Smooth muscle cell of the brain vasculature (primary cell): ENCODE measurements around the gene PFKFB3.
"Not testable (repeated sequence)": the region's sequence is repeated elsewhere in the genome, so short reads cannot be mapped to it uniquely, and the experiment has no call there.

Experiments
- DNase-seq: peaks from one replicate; pipeline ENCODE4 v3.0.0-alpha.2; 2012; ENCODE audit warnings: low read depth, low spot score

PFKFB3 gene

GRCh38 chr10:6202098-6202683, 541 bp upstream of the PFKFB3 start:
- no peak for DNase-seq

GRCh38 chr10:6203331-6204062, 765 bp downstream of the PFKFB3 start:
- DNase-seq, result no peak

- no peak for DNase-seq
Observed at GRCh38 chr10:6204063-6204340, 1.3 kb downstream of the PFKFB3 start.

- DNase-seq, result no peak
Observed at GRCh38 chr10:6204341-6205191, 1.8 kb downstream of the PFKFB3 start.

GRCh38 chr10:6206486-6206885, 3.8 kb downstream of the PFKFB3 start:
- DNase-seq, result not testable (repeated sequence)

- no peak for DNase-seq
Observed at GRCh38 chr10:6207658-6208057, 4.9 kb downstream of the PFKFB3 start.

DNA sequence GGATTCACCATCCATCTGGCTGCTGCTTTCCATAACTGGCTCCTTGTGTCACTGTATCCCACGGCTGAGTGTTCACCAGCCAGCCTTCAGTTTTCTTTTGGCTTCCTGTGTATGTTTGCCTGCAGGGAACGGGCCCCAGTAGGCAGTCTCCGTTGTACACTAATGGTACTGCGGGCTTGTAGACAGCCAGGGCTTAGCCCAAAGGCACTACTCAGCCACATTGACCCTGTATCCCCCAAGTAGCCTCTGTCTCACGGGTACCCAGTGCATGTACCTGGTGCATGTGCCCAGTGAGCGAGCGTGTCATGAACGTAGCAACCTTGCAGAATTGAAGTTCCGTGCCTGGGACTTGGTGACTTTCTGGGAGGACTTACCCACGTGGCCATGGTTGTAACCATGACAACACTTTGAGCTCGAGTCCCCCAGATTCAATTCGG, 6.1 kb downstream of the PFKFB3 start:
- DNase-seq, result no peak

DNA sequence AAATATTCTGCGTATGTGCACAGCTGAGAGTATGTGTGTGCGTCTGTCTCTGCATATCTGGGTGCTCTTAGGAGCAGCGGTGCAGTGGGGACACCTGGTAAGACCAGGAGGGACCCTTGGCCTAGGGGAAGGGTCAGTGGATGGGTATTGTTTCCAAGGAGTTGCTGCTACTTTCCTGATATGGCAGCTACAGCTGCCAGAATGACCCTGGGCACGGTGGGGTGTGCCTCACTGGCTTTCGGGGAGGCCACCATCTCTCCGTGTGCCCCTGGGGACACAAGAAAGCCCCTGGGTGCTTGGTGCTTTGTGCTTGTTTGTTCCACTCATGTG, 8.6 kb downstream of the PFKFB3 start:
- no peak for DNase-seq

GRCh38 chr10:6211671-6212635, 9.2 kb downstream of the PFKFB3 start:
- DNase-seq, result no peak

DNA sequence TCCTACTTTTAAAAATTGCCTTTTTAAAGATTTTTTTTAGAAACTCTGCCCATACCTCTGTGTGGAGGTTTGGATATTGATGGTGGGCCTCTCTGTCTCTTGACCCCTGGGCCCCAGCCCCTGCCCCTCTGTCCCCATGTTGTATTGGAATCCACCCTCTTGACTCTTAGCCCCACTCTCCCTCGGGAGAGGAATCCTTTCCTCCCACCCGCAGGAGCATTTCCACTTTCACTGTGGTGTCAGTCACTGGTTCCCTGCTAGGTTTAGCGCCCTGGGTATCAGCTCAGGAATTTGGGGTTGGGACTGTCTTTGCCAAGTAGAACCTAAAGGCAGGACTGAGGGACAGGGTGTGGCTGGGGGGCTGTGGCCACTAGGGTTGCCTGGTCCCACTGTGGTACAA, 10.1 kb downstream of the PFKFB3 start:
- no peak for DNase-seq

- no peak for DNase-seq
Observed at GRCh38 chr10:6213257-6213905, 10.6 kb downstream of the PFKFB3 start.

- no peak for DNase-seq
Observed at GRCh38 chr10:6213908-6214307, 11.2 kb downstream of the PFKFB3 start.

DNA sequence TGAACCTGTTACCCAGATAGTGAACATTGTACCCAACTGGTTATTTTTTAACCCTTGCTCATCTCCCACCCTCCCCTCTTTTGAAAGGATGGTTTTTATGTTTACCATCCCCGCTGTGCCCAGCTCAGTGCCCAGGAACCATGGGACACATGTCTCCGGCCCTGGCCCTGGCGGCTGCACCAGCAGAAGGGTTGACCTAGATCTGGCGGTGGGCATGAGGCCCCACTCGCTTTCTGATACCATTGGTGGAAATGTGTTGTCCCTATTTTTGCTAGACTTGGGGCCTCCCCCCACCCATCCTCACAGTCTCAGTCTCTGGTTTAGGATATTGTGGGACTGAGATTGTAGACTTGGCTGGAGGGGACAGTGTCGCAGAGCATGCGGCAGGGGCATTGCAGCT, 11.9 kb downstream of the PFKFB3 start:
- DNase-seq, result no peak

DNA sequence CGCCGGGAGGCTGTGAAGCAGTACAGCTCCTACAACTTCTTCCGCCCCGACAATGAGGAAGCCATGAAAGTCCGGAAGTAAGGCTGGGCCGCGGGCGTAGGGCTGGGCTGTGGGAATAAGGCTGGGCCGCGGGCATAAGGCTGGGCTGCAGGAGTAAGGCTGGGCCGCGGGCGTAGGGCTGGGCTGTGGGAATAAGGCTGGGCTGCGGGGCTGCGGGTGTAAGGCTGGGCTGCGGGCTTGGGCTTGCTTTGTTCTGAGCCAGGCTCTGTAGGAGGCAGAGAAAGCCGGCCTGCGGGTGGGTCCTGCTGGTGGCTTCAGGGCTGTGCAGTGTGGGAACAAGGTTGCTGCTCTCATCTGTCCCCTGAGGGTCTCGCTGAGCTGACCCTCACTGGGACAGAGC, 12.5 kb downstream of the PFKFB3 start:
- no peak for DNase-seq

- DNase-seq, result no peak
Observed at GRCh38 chr10:6215683-6216484, 13.2 kb downstream of the PFKFB3 start.

- no peak for DNase-seq
Observed at GRCh38 chr10:6216916-6217315, 14.2 kb downstream of the PFKFB3 start.

DNA sequence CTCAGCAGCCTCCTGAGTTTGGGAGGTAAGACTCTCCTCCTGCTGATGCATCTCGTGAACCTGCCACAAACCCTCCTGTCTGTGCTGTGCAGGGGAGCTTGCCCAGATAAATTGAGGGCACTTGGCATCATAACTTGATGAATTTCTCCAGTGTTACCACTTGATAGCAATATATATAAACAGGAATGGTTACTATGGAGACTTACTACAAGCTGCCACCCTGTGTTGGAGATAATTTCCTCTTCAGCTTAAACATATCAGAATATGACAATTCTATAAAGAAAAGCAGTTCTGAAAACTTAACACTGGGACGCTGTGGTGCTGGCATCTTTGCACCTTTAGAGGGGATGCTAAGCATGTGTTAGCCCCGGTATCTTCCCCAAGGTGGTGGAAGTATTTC, 14.9 kb downstream of the PFKFB3 start:
- DNase-seq, result no peak

GRCh38 chr10:6218692-6219493, 16.2 kb downstream of the PFKFB3 start:
- peak; percentile 70 for DNase-seq

DNA sequence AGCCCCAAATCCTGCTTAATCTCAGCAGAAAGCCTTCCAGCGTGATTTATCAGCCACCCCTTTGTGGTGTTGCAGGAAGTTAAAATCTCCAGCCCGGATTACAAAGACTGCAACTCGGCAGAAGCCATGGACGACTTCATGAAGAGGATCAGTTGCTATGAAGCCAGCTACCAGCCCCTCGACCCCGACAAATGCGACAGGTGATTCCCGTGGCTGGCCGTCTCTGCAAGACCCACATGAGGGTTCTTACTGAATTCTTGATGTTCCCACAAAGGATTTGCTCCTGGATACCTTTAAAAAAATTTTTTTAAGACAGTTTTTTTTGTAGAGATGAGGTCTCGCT, 16.7 kb downstream of the PFKFB3 start:
- DNase-seq, result no peak
